ENCODE data around the gene GRN. TPM values are rescaled to one million over a fixed set of nuclear protein-coding genes. Genes with fewer than 3 reads are reported as not detected.

Gene GRN
- total and polyA plus RNA-seq, 9 of the 15 experiments (the other 6 are each of a cell fraction or from before 2014, with no cell fraction given): 5.4 to 75.3 (median 20.7) TPM

DNA sequence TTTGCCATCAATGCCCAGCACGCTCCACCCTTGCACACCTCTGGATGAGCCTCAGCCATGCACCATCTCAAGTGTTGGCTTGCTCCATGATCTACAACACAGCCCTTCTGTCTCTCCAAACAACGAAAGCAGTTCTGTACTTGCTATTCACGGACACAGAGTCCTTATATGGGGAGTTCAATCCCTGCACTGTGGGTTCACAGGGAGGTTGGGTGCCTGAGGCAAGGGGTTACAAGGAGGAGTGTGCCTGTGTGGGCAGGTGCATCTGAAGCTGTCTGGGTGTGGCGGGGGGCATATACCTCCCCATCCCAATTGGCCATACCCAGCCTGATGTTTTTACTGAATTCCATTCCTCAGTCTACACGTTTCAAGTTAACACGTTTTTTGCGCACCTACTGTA, 31.1 kb upstream of the GRN start:
- peaks cover 3 to 38% of the 10 kb centered on the region in 2 experiments; a peak in 4 of 5 replicates for H3K27me3 ChIP-seq (ENCODE audit: control insufficient read depth in 2 of 2, insufficient read depth in 2 of 2, low read length in 2 of 2)
- ATAC-seq: no peak
- DNase-seq (ENCODE audit: extremely low read depth in 1 of 4, low spot score in 3 of 4): peak in 1 of 4 experiments; percentile 6
- H4K20me1 ChIP-seq (replicated peaks; ENCODE audit: control insufficient read depth, insufficient read depth, low read length): peaks cover 8% of the 10 kb centered on the region; the same call in 1 of the 2 replicates
- ChIA-PET CTCF (ENCODE audit: low intra/inter-chr PET ratio) (no interaction called here), POLR2A (interaction anchor here (0.5 to 0.6 kb wide), 2 partner anchors 19 to 34 kb away, joined by 3 read pairs; no protein-coding TSS in a partner anchor)
- no peak overlapping the region for H2AFZ ChIP-seq (ENCODE audit: low read depth, low read length)
- intact Hi-C loops (cut with micrococcal nuclease) (no loop called here), in situ Hi-C loops (cut with MboI) (no loop called here)
- H3K4me3 ChIP-seq: no peak overlapping the region
- 17% methylated on average over 7 of the region's 7 CpGs for WGBS (ENCODE audit: insufficient coverage, low coverage, missing lambda C conversion rate)
- peaks cover 5% of the 10 kb centered on the region; the same call in 1 of the 3 replicates for H3K36me3 ChIP-seq (ENCODE audit: control insufficient read depth, insufficient read depth, low read length)
- H3K9me3 ChIP-seq (replicated peaks; ENCODE audit: control insufficient read depth, insufficient read depth, low read depth, low read length): no peaks in the 10 kb centered on the region
- TF ChIP-seq RCOR1 (IDR thresholded peaks at IDR 0.05; ENCODE audit: borderline replicate concordance in 1 of 2, low read depth in 2 of 2, low read length in 2 of 2): no peak
- TF ChIP-seq, protein P1, sequence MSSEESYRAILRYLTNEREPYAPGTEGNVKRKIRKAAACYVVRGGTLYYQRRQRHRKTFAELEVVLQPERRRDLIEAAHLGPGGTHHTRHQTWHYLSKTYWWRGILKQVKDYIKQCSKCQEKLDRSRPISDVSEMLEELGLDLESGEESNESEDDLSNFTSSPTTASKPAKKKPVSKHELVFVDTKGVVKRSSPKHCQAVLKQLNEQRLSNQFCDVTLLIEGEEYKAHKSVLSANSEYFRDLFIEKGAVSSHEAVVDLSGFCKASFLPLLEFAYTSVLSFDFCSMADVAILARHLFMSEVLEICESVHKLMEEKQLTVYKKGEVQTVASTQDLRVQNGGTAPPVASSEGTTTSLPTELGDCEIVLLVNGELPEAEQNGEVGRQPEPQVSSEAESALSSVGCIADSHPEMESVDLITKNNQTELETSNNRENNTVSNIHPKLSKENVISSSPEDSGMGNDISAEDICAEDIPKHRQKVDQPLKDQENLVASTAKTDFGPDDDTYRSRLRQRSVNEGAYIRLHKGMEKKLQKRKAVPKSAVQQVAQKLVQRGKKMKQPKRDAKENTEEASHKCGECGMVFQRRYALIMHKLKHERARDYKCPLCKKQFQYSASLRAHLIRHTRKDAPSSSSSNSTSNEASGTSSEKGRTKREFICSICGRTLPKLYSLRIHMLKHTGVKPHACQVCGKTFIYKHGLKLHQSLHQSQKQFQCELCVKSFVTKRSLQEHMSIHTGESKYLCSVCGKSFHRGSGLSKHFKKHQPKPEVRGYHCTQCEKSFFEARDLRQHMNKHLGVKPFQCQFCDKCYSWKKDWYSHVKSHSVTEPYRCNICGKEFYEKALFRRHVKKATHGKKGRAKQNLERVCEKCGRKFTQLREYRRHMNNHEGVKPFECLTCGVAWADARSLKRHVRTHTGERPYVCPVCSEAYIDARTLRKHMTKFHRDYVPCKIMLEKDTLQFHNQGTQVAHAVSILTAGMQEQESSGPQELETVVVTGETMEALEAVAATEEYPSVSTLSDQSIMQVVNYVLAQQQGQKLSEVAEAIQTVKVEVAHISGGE (CRISPR knock-in tag; IDR thresholded peaks at IDR 0.05): no peak
- TF ChIP-seq NFYB (IDR thresholded peaks at IDR 0.05; ENCODE audit: extremely low read depth, insufficient read length): no peak
- TF ChIP-seq ESRRB (CRISPR knock-in tag; IDR thresholded peaks at IDR 0.05; ENCODE audit: borderline replicate concordance): no peak
- TF ChIP-seq, protein P2, sequence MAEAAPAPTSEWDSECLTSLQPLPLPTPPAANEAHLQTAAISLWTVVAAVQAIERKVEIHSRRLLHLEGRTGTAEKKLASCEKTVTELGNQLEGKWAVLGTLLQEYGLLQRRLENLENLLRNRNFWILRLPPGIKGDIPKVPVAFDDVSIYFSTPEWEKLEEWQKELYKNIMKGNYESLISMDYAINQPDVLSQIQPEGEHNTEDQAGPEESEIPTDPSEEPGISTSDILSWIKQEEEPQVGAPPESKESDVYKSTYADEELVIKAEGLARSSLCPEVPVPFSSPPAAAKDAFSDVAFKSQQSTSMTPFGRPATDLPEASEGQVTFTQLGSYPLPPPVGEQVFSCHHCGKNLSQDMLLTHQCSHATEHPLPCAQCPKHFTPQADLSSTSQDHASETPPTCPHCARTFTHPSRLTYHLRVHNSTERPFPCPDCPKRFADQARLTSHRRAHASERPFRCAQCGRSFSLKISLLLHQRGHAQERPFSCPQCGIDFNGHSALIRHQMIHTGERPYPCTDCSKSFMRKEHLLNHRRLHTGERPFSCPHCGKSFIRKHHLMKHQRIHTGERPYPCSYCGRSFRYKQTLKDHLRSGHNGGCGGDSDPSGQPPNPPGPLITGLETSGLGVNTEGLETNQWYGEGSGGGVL (CRISPR knock-in tag; IDR thresholded peaks at IDR 0.05): no peak
- TF ChIP-seq ZNF146 (CRISPR knock-in tag; IDR thresholded peaks at IDR 0.05; ENCODE audit: unreplicated experiment): no peak
- no peak for TF ChIP-seq NR2C2 (CRISPR knock-in tag; IDR thresholded peaks at IDR 0.05)
- TF ChIP-seq NR2C2 (tag; IDR thresholded peaks at IDR 0.05): no peak
- TF ChIP-seq, protein P3, sequence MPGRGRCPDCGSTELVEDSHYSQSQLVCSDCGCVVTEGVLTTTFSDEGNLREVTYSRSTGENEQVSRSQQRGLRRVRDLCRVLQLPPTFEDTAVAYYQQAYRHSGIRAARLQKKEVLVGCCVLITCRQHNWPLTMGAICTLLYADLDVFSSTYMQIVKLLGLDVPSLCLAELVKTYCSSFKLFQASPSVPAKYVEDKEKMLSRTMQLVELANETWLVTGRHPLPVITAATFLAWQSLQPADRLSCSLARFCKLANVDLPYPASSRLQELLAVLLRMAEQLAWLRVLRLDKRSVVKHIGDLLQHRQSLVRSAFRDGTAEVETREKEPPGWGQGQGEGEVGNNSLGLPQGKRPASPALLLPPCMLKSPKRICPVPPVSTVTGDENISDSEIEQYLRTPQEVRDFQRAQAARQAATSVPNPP (IDR thresholded peaks at IDR 0.05; ENCODE audit: borderline replicate concordance, insufficient read depth, insufficient read length): no peak
- no peak for TF ChIP-seq FOSL1 (tag; conservative IDR thresholded peaks at IDR 0.05)
- TF ChIP-seq GABPB2 (CRISPR knock-in tag; conservative IDR thresholded peaks at IDR 0.05): no peak
- H3K9ac ChIP-seq (ENCODE audit: insufficient read depth in 1 of 2, low read depth in 2 of 2, low read length in 2 of 2): no peak overlapping the region
- no peaks in the 10 kb centered on the region for H3K79me2 ChIP-seq (ENCODE audit: control insufficient read depth, insufficient read depth, low read length)
- H3K4me1 ChIP-seq (replicated peaks in 1 of 2; ENCODE audit: control insufficient read depth in 2 of 2, insufficient read depth in 2 of 2, low read length in 2 of 2): peaks cover 5 to 46% of the 10 kb centered on the region in 2 experiments; a peak in 3 of 5 replicates
- H3K4me2 ChIP-seq (ENCODE audit: insufficient read depth, low read length): no peak overlapping the region
- H3K27ac ChIP-seq (ENCODE audit: extremely low read depth, low read depth, low read length): no peak overlapping the region
- FAIRE-seq: no peak
- H3K9me1 ChIP-seq (ENCODE audit: control insufficient read depth, insufficient read depth, low read length): peaks cover 6% of the 10 kb centered on the region
- no TSS peak for BruUV-seq (replicated peaks)

Measured in K562 (cell line).